ENCODE measurements around the gene HOOK2. TPM values are rescaled to one million over a fixed set of nuclear protein-coding genes. Genes with fewer than 3 reads are reported as not detected.

HOOK2 gene
- total and polyA plus RNA-seq, 2 of the 13 experiments (the other 11 are each of a cell fraction or from before 2014, with no cell fraction given): 9.2 to 12.9 TPM

DNA sequence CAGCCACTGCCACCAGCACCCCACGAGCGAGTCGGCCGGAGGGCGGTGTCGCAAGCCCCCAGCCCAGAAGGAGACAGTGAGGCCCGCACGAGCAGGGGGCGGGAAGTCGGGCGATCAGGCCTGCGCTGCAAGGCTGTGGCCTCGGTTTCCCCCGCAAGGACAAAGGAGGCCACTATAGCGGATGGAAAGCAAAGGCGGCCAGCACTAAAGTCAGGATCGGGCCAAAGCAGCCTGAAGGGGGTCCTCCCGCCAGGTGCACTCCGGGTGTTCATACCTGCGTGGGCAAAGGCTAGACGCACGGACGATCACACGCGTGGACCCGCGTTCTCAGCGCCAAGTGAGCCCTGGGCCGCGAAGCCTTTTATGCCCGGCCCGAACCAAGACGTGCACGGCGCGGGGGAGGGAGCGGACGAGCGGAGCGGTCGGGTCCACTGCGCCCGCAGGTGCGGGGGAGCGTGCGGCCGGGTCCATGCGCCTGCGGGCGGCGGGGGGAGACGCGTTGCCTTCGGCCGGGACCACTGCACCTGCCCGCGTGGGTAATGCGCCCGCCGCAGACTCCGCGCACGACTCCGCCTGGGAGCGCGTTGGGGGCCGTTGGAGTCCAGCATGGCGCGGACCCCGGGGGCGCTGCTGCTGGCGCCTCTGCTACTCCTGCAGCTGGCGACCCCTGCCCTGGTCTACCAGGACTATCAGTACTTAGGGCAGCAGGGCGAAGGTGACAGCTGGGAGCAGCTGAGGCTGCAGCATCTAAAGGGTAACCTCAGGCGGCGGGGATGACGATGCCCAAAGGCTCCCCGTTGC, 26.3 kb upstream of the HOOK2 start, which contains the start of the genes PRDX2 and THSD8 (continued):
- TF ChIP-seq, protein P1, sequence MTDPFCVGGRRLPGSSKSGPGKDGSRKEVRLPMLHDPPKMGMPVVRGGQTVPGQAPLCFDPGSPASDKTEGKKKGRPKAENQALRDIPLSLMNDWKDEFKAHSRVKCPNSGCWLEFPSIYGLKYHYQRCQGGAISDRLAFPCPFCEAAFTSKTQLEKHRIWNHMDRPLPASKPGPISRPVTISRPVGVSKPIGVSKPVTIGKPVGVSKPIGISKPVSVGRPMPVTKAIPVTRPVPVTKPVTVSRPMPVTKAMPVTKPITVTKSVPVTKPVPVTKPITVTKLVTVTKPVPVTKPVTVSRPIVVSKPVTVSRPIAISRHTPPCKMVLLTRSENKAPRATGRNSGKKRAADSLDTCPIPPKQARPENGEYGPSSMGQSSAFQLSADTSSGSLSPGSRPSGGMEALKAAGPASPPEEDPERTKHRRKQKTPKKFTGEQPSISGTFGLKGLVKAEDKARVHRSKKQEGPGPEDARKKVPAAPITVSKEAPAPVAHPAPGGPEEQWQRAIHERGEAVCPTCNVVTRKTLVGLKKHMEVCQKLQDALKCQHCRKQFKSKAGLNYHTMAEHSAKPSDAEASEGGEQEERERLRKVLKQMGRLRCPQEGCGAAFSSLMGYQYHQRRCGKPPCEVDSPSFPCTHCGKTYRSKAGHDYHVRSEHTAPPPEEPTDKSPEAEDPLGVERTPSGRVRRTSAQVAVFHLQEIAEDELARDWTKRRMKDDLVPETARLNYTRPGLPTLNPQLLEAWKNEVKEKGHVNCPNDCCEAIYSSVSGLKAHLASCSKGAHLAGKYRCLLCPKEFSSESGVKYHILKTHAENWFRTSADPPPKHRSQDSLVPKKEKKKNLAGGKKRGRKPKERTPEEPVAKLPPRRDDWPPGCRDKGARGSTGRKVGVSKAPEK (CRISPR knock-in tag; IDR thresholded peaks at IDR 0.05; ENCODE audit: borderline replicate concordance): 0 out of 2 replicates have a peak, but pooled peaks have one; percentile 89
- TF ChIP-seq NR2C2 (CRISPR knock-in tag; IDR thresholded peaks at IDR 0.05; ENCODE audit: borderline replicate concordance) (peak; percentile 73), ZNF260 (CRISPR knock-in tag; IDR thresholded peaks at IDR 0.05; ENCODE audit: borderline replicate concordance, low read depth) (no peak), ERF (CRISPR knock-in tag; IDR thresholded peaks at IDR 0.05) (peak; percentile 60), GZF1 (CRISPR knock-in tag; IDR thresholded peaks at IDR 0.05) (peak; percentile 65; the same call in 1 of the 2 replicates), ZNF343 (CRISPR knock-in tag; IDR thresholded peaks at IDR 0.05) (peak; percentile 89; the same call in 1 of the 2 replicates), ZNF33A (CRISPR knock-in tag; IDR thresholded peaks at IDR 0.05; ENCODE audit: borderline replicate concordance) (peak; percentile 63; the same call in 1 of the 2 replicates), NCOA1 (CRISPR knock-in tag; IDR thresholded peaks at IDR 0.05) (peak; percentile 89), ZNF776 (CRISPR knock-in tag; IDR thresholded peaks at IDR 0.05) (peak; percentile 32; the same call in 1 of the 2 replicates), SALL2 (CRISPR knock-in tag; IDR thresholded peaks at IDR 0.05) (peak; percentile 92), SP140L (CRISPR knock-in tag; IDR thresholded peaks at IDR 0.05; ENCODE audit: borderline replicate concordance) (no peak), CC2D1A (CRISPR knock-in tag; IDR thresholded peaks at IDR 0.05) (peak; percentile 61; the same call in 1 of the 2 replicates)
- TF ChIP-seq, protein P2, sequence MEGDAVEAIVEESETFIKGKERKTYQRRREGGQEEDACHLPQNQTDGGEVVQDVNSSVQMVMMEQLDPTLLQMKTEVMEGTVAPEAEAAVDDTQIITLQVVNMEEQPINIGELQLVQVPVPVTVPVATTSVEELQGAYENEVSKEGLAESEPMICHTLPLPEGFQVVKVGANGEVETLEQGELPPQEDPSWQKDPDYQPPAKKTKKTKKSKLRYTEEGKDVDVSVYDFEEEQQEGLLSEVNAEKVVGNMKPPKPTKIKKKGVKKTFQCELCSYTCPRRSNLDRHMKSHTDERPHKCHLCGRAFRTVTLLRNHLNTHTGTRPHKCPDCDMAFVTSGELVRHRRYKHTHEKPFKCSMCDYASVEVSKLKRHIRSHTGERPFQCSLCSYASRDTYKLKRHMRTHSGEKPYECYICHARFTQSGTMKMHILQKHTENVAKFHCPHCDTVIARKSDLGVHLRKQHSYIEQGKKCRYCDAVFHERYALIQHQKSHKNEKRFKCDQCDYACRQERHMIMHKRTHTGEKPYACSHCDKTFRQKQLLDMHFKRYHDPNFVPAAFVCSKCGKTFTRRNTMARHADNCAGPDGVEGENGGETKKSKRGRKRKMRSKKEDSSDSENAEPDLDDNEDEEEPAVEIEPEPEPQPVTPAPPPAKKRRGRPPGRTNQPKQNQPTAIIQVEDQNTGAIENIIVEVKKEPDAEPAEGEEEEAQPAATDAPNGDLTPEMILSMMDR (CRISPR knock-in tag; IDR thresholded peaks at IDR 0.05): peak; percentile 23; the same call in 1 of the 2 replicates
- TF ChIP-seq, protein P3, sequence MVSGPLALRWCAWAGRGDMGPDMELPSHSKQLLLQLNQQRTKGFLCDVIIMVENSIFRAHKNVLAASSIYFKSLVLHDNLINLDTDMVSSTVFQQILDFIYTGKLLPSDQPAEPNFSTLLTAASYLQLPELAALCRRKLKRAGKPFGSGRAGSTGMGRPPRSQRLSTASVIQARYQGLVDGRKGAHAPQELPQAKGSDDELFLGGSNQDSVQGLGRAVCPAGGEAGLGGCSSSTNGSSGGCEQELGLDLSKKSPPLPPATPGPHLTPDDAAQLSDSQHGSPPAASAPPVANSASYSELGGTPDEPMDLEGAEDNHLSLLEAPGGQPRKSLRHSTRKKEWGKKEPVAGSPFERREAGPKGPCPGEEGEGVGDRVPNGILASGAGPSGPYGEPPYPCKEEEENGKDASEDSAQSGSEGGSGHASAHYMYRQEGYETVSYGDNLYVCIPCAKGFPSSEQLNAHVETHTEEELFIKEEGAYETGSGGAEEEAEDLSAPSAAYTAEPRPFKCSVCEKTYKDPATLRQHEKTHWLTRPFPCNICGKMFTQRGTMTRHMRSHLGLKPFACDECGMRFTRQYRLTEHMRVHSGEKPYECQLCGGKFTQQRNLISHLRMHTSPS (CRISPR knock-in tag; IDR thresholded peaks at IDR 0.05; ENCODE audit: low read depth): no peak
- TF ChIP-seq, protein P4, sequence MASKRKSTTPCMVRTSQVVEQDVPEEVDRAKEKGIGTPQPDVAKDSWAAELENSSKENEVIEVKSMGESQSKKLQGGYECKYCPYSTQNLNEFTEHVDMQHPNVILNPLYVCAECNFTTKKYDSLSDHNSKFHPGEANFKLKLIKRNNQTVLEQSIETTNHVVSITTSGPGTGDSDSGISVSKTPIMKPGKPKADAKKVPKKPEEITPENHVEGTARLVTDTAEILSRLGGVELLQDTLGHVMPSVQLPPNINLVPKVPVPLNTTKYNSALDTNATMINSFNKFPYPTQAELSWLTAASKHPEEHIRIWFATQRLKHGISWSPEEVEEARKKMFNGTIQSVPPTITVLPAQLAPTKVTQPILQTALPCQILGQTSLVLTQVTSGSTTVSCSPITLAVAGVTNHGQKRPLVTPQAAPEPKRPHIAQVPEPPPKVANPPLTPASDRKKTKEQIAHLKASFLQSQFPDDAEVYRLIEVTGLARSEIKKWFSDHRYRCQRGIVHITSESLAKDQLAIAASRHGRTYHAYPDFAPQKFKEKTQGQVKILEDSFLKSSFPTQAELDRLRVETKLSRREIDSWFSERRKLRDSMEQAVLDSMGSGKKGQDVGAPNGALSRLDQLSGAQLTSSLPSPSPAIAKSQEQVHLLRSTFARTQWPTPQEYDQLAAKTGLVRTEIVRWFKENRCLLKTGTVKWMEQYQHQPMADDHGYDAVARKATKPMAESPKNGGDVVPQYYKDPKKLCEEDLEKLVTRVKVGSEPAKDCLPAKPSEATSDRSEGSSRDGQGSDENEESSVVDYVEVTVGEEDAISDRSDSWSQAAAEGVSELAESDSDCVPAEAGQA (IDR thresholded peaks at IDR 0.05; ENCODE audit: low read depth): peak; percentile 45; the same call in 1 of the 2 replicates
- TF ChIP-seq, protein P4 (CRISPR knock-in tag; IDR thresholded peaks at IDR 0.05; ENCODE audit: borderline replicate concordance): no peak

Measured in HepG2 (cell line).